CD8-positive, alpha-beta memory T cell (primary cell): ENCODE results near the gene STMND1. TPM values are rescaled to one million over a fixed set of nuclear protein-coding genes. Genes with fewer than 3 reads are reported as not detected.

ENCODE experiments used
- CTCF ChIA-PET: fragments of 350-600 bp; sonication (Branson Sonifier 250); formaldehyde crosslinking; loops from one replicate; lab custom pipeline; 2021; ENCODE audit warnings: antibody characterized with exemption; lab: Charles Lee
- POLR2A ChIA-PET: fragments of 350-600 bp; sonication (Branson Sonifier 250); formaldehyde crosslinking; loops from one replicate; lab custom pipeline; 2021; ENCODE audit warnings: antibody characterized with exemption; lab: Charles Lee
- DNase-seq, 5 donors: peaks; one replicate each; pipeline versions ENCODE4 v3.0.0 to v3.0.0-alpha.2; 2020 to 2022; ENCODE audit warnings: mixed read lengths in 1 of 5
- H3K27ac ChIP-seq: one replicate; pipeline ENCODE4 v1.7.0; 2013; ENCODE audit warnings: low read depth, mild to moderate bottlenecking, low read length, moderate library complexity
- H3K27me3 ChIP-seq: 2 replicates; pipeline ENCODE4 v1.7.0; 2013; ENCODE audit warnings: low read length, mild to moderate bottlenecking; ENCODE audit not compliant: insufficient read depth, poor library complexity, severe bottlenecking
- H3K36me3 ChIP-seq: 2 replicates; pipeline ENCODE4 v1.7.0; 2013; ENCODE audit warnings: mild to moderate bottlenecking, low read length, moderate library complexity; ENCODE audit not compliant: insufficient read depth
- H3K4me1 ChIP-seq: 2 replicates; pipeline ENCODE4 v1.7.0; 2013; ENCODE audit warnings: mild to moderate bottlenecking, low read length, moderate library complexity; ENCODE audit not compliant: insufficient read depth
- H3K4me3 ChIP-seq: 2 replicates; pipeline ENCODE4 v1.7.0; 2013; ENCODE audit warnings: mild to moderate bottlenecking, low read length
- H3K9me3 ChIP-seq: 2 replicates; pipeline ENCODE4 v1.7.0; 2013; ENCODE audit warnings: mild to moderate bottlenecking, low read length
- H3K27ac Mint-ChIP-seq, 8 donors: one replicate each; pipeline ENCODE4 v1.8.0; 2020 to 2021; ENCODE audit warnings: mixed read lengths in 8 of 8, mild to moderate bottlenecking in 6 of 8, inconsistent platforms in 3 of 8, moderate library complexity in 3 of 8
- H3K27me3 Mint-ChIP-seq, 2 donors: one replicate each; pipeline ENCODE4 v1.8.0; 2020 to 2021; ENCODE audit warnings: mixed read lengths in 2 of 2, mild to moderate bottlenecking in 1 of 2, moderate library complexity in 1 of 2
- H3K36me3 Mint-ChIP-seq, 3 donors: one replicate each; pipeline ENCODE4 v1.8.0; 2020 to 2021; ENCODE audit warnings: mixed read lengths in 3 of 3, inconsistent platforms in 1 of 3, mild to moderate bottlenecking in 1 of 3
- H3K4me1 Mint-ChIP-seq, 3 donors: one replicate each; pipeline ENCODE4 v1.8.0; 2020 to 2021; ENCODE audit warnings: mixed read lengths in 3 of 3, inconsistent platforms in 1 of 3, mild to moderate bottlenecking in 1 of 3
- H3K4me3 Mint-ChIP-seq, 7 donors: one replicate each; pipeline ENCODE4 v1.8.0; 2020 to 2021; ENCODE audit warnings: mixed read lengths in 7 of 7, mild to moderate bottlenecking in 6 of 7, moderate library complexity in 4 of 7, inconsistent platforms in 2 of 7
- H3K9me3 Mint-ChIP-seq, 5 donors: one replicate each; pipeline ENCODE4 v1.8.0; 2020 to 2022; ENCODE audit warnings: mixed read lengths in 5 of 5, mild to moderate bottlenecking in 3 of 5, moderate library complexity in 2 of 5, inconsistent platforms in 1 of 5
- polyA plus RNA-seq: library from polyadenylated mRNA; unstranded; fragments of 300-500 nt; fragmentation: Illumina TruSeq; gene quantifications from one replicate; pipeline ENCODE4 v1.2.3, GENCODE V29; 2021
- total RNA-seq, 2 experiments: library from RNA; stranded (reverse); gene quantifications; one replicate each; pipeline ENCODE4 v1.2.3, GENCODE V29; 2021

The STMND1 gene
- total and polyA plus RNA-seq, 3 experiments from 2014 or later = 0.40 TPM; not detected in 2

- Mint-ChIP-seq H3K4me1 (no peaks in the 10 kb centered on the region), H3K36me3 (no peaks in the 10 kb centered on the region), H3K9me3 (peaks cover 2 to 4% (median 3%) of the 10 kb centered on the region in 5 donors), H3K27ac (no peak overlapping the region), H3K4me3 (no peak overlapping the region), H3K27me3 (peaks cover under 1 to 25% of the 10 kb centered on the region in 2 donors)
- ChIA-PET POLR2A (no interaction called here), CTCF (no interaction called here)
- Histone ChIP-seq H3K36me3 (no peaks in the 10 kb centered on the region), H3K27me3 (no peaks in the 10 kb centered on the region), H3K4me1 (no peaks in the 10 kb centered on the region), H3K4me3 (no peak overlapping the region), H3K9me3 (no peaks in the 10 kb centered on the region), H3K27ac (no peak overlapping the region)
- DNase-seq = no peak
Observed at GRCh38 chr6:17152703-17153102, 50.9 kb downstream of the STMND1 start.

GRCh38 chr6:17156112-17156921, 54.5 kb downstream of the STMND1 start:
- Histone ChIP-seq H3K4me1 (no peaks in the 10 kb centered on the region), H3K27ac (no peak overlapping the region), H3K27me3 (no peaks in the 10 kb centered on the region), H3K9me3 (no peaks in the 10 kb centered on the region), H3K4me3 (no peak overlapping the region), H3K36me3 (no peaks in the 10 kb centered on the region)
- ChIA-PET POLR2A (no interaction called here), CTCF (interaction anchor here (1.2 to 2.0 kb wide), 3 partner anchors 19 to 647 kb away, joined by 3 to 4 read pairs (median 3); no protein-coding TSS in a partner anchor)
- no peaks in the 10 kb centered on the region for H3K36me3 Mint-ChIP-seq
- peaks cover 0 to 4% (median 3%) of the 10 kb centered on the region in 5 donors for H3K9me3 Mint-ChIP-seq
- no peaks in the 10 kb centered on the region for H3K4me1 Mint-ChIP-seq
- no peak overlapping the region for H3K4me3 Mint-ChIP-seq
- peaks cover 8 to 26% of the 10 kb centered on the region in 2 donors for H3K27me3 Mint-ChIP-seq
- no peak overlapping the region for H3K27ac Mint-ChIP-seq
- DNase-seq = peak; percentile 40 to 63 (median 42)

GRCh38 chr6:17156966-17157365, 55.1 kb downstream of the STMND1 start:
- peaks cover 12 to 33% of the 10 kb centered on the region in 2 donors for H3K27me3 Mint-ChIP-seq
- ChIA-PET POLR2A (no interaction called here), CTCF (interaction anchor here (1.2 to 1.8 kb wide), 2 partner anchors 19 to 427 kb away, joined by 3 read pairs; no protein-coding TSS in a partner anchor)
- H3K9me3 ChIP-seq = no peaks in the 10 kb centered on the region
- H3K36me3 Mint-ChIP-seq = no peaks in the 10 kb centered on the region
- H3K9me3 Mint-ChIP-seq = peaks cover 0 to 4% (median 3%) of the 10 kb centered on the region in 5 donors
- H3K4me1 Mint-ChIP-seq = no peaks in the 10 kb centered on the region
- no peaks in the 10 kb centered on the region for H3K27me3 ChIP-seq
- H3K27ac ChIP-seq = no peak overlapping the region
- H3K4me1 ChIP-seq = no peaks in the 10 kb centered on the region
- H3K4me3 ChIP-seq = no peak overlapping the region
- H3K36me3 ChIP-seq = no peaks in the 10 kb centered on the region
- H3K4me3 Mint-ChIP-seq = no peak overlapping the region
- DNase-seq = no peak
- H3K27ac Mint-ChIP-seq = no peak overlapping the region

- H3K36me3 ChIP-seq = no peaks in the 10 kb centered on the region
- H3K4me3 Mint-ChIP-seq = no peak overlapping the region
- H3K27me3 ChIP-seq = no peaks in the 10 kb centered on the region
- CTCF ChIA-PET = interaction anchor here (1.0 to 1.8 kb wide), 2 partner anchors 9 to 18 kb away, joined by 3 read pairs; no protein-coding TSS in a partner anchor
- no peak overlapping the region for H3K4me3 ChIP-seq
- peaks cover 0 to 3% (median under 1%) of the 10 kb centered on the region in 5 donors for H3K9me3 Mint-ChIP-seq
- POLR2A ChIA-PET = no interaction called here
- H3K4me1 Mint-ChIP-seq = no peaks in the 10 kb centered on the region
- no peaks in the 10 kb centered on the region for H3K9me3 ChIP-seq
- H3K27ac Mint-ChIP-seq = no peak overlapping the region
- no peak overlapping the region for H3K27ac ChIP-seq
- DNase-seq = no peak
- H3K4me1 ChIP-seq = no peaks in the 10 kb centered on the region
- H3K27me3 Mint-ChIP-seq = peaks cover 13 to 31% of the 10 kb centered on the region in 2 donors
- no peaks in the 10 kb centered on the region for H3K36me3 Mint-ChIP-seq
Observed at GRCh38 chr6:17157617-17158016, 55.8 kb downstream of the STMND1 start.

- H3K27ac ChIP-seq = no peak overlapping the region
- ChIA-PET POLR2A (no interaction called here), CTCF (no interaction called here)
- H3K4me3 Mint-ChIP-seq = no peak overlapping the region
- H3K36me3 Mint-ChIP-seq = no peaks in the 10 kb centered on the region
- no peaks in the 10 kb centered on the region for H3K9me3 ChIP-seq
- no peaks in the 10 kb centered on the region for H3K9me3 Mint-ChIP-seq
- no peak for DNase-seq
- no peaks in the 10 kb centered on the region for H3K4me1 ChIP-seq
- no peak overlapping the region for H3K4me3 ChIP-seq
- peaks cover 19 to 46% of the 10 kb centered on the region in 2 donors for H3K27me3 Mint-ChIP-seq
- H3K27ac Mint-ChIP-seq = no peak overlapping the region
- no peaks in the 10 kb centered on the region for H3K27me3 ChIP-seq
- H3K36me3 ChIP-seq = no peaks in the 10 kb centered on the region
- H3K4me1 Mint-ChIP-seq = no peaks in the 10 kb centered on the region
Observed at GRCh38 chr6:17159240-17159639, 57.4 kb downstream of the STMND1 start.

GRCh38 chr6:17161076-17161475, 59.2 kb downstream of the STMND1 start:
- DNase-seq = no peak
- CTCF ChIA-PET = no interaction called here
- H3K27me3 Mint-ChIP-seq = peaks cover 22 to 46% of the 10 kb centered on the region in 2 donors
- Histone ChIP-seq H3K4me3 (no peak overlapping the region), H3K36me3 (no peaks in the 10 kb centered on the region), H3K27me3 (no peaks in the 10 kb centered on the region), H3K9me3 (no peaks in the 10 kb centered on the region), H3K4me1 (no peaks in the 10 kb centered on the region), H3K27ac (no peak overlapping the region)
- no peaks in the 10 kb centered on the region for H3K4me1 Mint-ChIP-seq
- no peak overlapping the region for H3K4me3 Mint-ChIP-seq
- H3K36me3 Mint-ChIP-seq = no peaks in the 10 kb centered on the region
- POLR2A ChIA-PET = no interaction called here
- no peaks in the 10 kb centered on the region for H3K9me3 Mint-ChIP-seq
- no peak overlapping the region for H3K27ac Mint-ChIP-seq

- H3K4me3 Mint-ChIP-seq = no peak overlapping the region
- Histone ChIP-seq H3K4me1 (no peaks in the 10 kb centered on the region), H3K9me3 (no peaks in the 10 kb centered on the region), H3K36me3 (no peaks in the 10 kb centered on the region), H3K27me3 (no peaks in the 10 kb centered on the region), H3K4me3 (no peak overlapping the region), H3K27ac (no peak overlapping the region)
- POLR2A ChIA-PET = no interaction called here
- no peak overlapping the region for H3K27ac Mint-ChIP-seq
- H3K36me3 Mint-ChIP-seq = no peaks in the 10 kb centered on the region
- no peaks in the 10 kb centered on the region for H3K9me3 Mint-ChIP-seq
- CTCF ChIA-PET = no interaction called here
- no peaks in the 10 kb centered on the region for H3K4me1 Mint-ChIP-seq
- H3K27me3 Mint-ChIP-seq = peaks cover 15 to 33% of the 10 kb centered on the region in 2 donors
- no peak for DNase-seq
Observed at GRCh38 chr6:17165383-17165782, 63.5 kb downstream of the STMND1 start.

GRCh38 chr6:17167327-17167979, 65.6 kb downstream of the STMND1 start:
- no peak overlapping the region for H3K27ac Mint-ChIP-seq
- no peaks in the 10 kb centered on the region for H3K9me3 Mint-ChIP-seq
- no peaks in the 10 kb centered on the region for H3K4me1 ChIP-seq
- H3K9me3 ChIP-seq = no peaks in the 10 kb centered on the region
- POLR2A ChIA-PET = no interaction called here
- H3K27me3 Mint-ChIP-seq = peaks cover 9 to 14% of the 10 kb centered on the region in 2 donors
- no peak overlapping the region for H3K27ac ChIP-seq
- H3K4me3 ChIP-seq = no peak overlapping the region
- no peaks in the 10 kb centered on the region for H3K27me3 ChIP-seq
- H3K36me3 ChIP-seq = no peaks in the 10 kb centered on the region
- H3K4me1 Mint-ChIP-seq = no peaks in the 10 kb centered on the region
- no peaks in the 10 kb centered on the region for H3K36me3 Mint-ChIP-seq
- DNase-seq = no peak
- CTCF ChIA-PET = no interaction called here
- H3K4me3 Mint-ChIP-seq = no peak overlapping the region
